Bronchial epithelial cell (primary cell): Measurements from ENCODE around the gene HMCN1. TPM values are rescaled to one million over a fixed set of nuclear protein-coding genes. Genes with fewer than 3 reads are reported as not detected.
"Not testable (repeated sequence)": the region's sequence is repeated elsewhere in the genome, so short reads cannot be mapped to it uniquely, and the experiment has no call there.

ENCODE experiments used
- DNase-seq: peaks from one replicate; pipeline ENCODE4 v3.0.0-alpha.2; 2010; ENCODE audit warnings: low read depth
- FAIRE-seq: peaks from 2 replicates; lab custom pipeline; 2011; peaks lifted over from hg19 to GRCh38; lab: Jason Lieb, UNC
- H3K27me3 ChIP-seq: 2 replicates; pipeline ENCODE4 v1.5.1; 2011; ENCODE audit warnings: low read length; ENCODE audit not compliant: control insufficient read depth, insufficient read depth
- H3K36me3 ChIP-seq: 2 replicates; pipeline ENCODE4 v1.5.1; 2011; ENCODE audit warnings: low read length; ENCODE audit not compliant: control insufficient read depth, insufficient read depth
- H3K4me3 ChIP-seq: 2 replicates; pipeline ENCODE4 v1.5.1; 2011; ENCODE audit warnings: mild to moderate bottlenecking, low read depth, low read length, control low read depth
- total RNA-seq: library from RNA; depleted of rRNA; stranded (reverse); fragments of >200 nt; gene quantifications from 2 replicates; pipeline ENCODE4 v1.2.1, GENCODE V29; 2014
- TF ChIP-seq, protein P1 (sequence below): IDR thresholded peaks from 2 replicates; pipeline ENCODE4 v1.5.1; 2011; ENCODE audit warnings: mild to moderate bottlenecking, moderate library complexity, low read length, control low read depth, inconsistent platforms; ENCODE audit not compliant: insufficient read depth, severe bottlenecking

HMCN1 gene
- total RNA-seq, 1 donor from 2014 or later: 1.1 TPM

DNA sequence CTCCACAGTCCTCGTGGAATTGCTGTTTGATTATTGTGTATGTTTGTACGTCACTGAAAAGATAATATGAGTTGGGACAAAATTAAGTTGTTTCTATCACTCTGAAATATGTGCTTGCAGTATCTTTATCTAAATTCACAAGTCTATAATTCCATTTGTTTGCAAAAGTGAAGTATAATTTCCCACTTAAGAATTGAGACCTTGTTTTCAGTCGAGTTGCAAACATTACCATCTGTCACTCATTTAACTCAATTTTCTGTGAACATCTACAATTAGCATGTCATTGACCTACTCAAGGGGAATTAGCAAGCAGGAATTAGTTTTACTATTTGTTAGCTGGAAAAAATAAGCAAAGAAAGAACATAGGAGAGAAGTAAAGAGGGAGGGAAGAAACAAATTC is 445.0 kb downstream of the HMCN1 start:
- H3K36me3 ChIP-seq: no peaks in the 10 kb centered on the region
- TF ChIP-seq, protein P1, sequence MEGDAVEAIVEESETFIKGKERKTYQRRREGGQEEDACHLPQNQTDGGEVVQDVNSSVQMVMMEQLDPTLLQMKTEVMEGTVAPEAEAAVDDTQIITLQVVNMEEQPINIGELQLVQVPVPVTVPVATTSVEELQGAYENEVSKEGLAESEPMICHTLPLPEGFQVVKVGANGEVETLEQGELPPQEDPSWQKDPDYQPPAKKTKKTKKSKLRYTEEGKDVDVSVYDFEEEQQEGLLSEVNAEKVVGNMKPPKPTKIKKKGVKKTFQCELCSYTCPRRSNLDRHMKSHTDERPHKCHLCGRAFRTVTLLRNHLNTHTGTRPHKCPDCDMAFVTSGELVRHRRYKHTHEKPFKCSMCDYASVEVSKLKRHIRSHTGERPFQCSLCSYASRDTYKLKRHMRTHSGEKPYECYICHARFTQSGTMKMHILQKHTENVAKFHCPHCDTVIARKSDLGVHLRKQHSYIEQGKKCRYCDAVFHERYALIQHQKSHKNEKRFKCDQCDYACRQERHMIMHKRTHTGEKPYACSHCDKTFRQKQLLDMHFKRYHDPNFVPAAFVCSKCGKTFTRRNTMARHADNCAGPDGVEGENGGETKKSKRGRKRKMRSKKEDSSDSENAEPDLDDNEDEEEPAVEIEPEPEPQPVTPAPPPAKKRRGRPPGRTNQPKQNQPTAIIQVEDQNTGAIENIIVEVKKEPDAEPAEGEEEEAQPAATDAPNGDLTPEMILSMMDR: no peak
- H3K4me3 ChIP-seq: no peak overlapping the region
- DNase-seq: no peak
- no peak for FAIRE-seq
- H3K27me3 ChIP-seq: no peaks in the 10 kb centered on the region

DNA sequence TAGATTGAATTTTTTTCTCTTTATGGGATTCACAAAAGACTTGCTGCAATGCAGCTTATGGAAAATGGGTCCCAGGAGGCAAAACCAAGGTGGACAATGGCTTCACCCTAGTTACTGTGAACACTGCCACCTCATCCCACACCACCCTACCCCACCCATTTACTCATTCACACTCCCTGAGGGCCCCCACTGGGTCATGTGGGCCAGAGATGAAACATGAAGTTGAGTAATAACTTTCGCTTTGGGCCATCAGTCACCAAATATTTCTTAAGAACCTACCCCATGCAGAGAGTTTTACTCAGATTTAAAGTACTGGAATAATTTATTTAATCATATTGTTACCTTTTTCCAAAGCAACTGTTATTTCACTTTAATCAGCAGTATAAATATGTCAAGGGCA is 449.0 kb downstream of the HMCN1 start:
- no peak for FAIRE-seq
- no peaks in the 10 kb centered on the region for H3K36me3 ChIP-seq
- TF ChIP-seq, protein P1: no peak
- no peak overlapping the region for H3K4me3 ChIP-seq
- H3K27me3 ChIP-seq: no peaks in the 10 kb centered on the region
- DNase-seq: peak; percentile 96

DNA sequence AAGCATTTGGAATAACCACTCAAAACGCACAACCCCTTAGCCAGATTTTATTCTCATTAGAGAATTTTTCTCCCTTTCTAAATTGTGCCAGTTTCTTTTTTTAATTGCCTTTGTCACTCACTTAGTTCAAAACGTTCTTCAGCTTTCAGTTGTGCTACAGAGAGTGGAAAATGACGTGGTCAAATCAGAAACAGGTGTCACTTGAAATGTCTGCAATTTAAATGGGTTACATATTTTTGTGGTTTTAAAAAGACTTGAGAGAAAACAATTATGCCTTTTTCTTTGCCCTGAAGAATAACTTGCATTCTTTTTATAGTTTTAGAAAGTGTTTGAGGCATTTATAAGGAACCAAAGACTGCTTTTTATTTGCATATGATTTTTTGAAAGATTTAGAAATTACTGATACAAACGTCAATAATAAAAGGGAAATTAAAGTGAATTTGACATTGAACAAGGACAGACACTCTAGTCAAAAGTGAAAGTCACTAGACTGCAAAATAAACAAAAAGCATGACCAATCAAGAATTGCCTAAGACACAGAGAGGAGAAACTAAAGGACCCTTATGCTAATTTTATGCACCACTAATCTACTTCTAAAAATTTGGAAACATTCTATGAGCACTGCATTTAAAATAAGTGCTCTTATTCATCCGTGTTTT is 449.9 kb downstream of the HMCN1 start:
- no peak for DNase-seq
- Histone ChIP-seq H3K36me3 (no peaks in the 10 kb centered on the region), H3K27me3 (no peaks in the 10 kb centered on the region), H3K4me3 (no peak overlapping the region)
- no peak for FAIRE-seq
- TF ChIP-seq, protein P1: no peak

DNA sequence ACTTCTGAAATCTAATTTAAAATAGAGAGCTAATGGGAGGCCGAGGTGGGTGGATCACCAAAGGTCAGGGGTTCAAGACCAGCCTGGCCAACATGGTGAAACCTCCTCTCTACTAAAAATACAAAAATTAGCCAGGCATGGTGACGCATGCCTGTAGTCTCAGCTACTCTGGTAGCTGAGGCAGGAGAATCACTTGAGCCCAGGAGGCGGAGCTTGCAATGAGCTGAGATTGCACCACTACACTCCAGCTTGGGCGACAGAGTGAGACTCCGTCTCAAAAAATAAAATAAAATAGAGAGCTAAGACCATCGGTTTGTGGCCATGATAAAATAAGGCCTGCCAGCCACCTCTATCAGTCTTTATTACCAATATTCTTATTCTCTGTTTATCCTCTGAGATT is 452.1 kb downstream of the HMCN1 start:
- not testable (repeated sequence) for FAIRE-seq, H3K27me3 ChIP-seq

DNA sequence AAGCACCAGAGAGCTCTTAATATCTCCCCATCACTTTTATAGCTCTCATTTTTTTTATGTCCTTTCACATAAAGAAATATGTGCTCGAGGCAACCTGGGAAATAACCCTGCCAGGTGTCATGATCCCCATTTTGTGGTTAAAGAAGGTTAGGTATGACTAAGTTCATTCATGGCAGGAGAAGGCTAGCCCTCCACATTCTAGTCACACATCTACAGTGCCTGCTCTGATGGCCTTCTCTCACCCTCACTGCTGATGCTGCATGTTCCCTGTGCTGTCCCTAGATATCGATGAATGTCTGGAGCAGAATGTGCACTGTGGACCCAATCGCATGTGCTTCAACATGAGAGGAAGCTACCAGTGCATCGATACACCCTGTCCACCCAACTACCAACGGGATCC is 453.4 kb downstream of the HMCN1 start:
- TF ChIP-seq, protein P1: no peak
- H3K27me3 ChIP-seq: no peaks in the 10 kb centered on the region
- DNase-seq (peak; percentile 89), FAIRE-seq (no peak)
- no peaks in the 10 kb centered on the region for H3K36me3 ChIP-seq
- no peak overlapping the region for H3K4me3 ChIP-seq

More for the DNA sequence above, 452.1 kb downstream of the HMCN1 start:
- not testable (repeated sequence) for DNase-seq, H3K4me3 ChIP-seq, H3K36me3 ChIP-seq

DNA sequence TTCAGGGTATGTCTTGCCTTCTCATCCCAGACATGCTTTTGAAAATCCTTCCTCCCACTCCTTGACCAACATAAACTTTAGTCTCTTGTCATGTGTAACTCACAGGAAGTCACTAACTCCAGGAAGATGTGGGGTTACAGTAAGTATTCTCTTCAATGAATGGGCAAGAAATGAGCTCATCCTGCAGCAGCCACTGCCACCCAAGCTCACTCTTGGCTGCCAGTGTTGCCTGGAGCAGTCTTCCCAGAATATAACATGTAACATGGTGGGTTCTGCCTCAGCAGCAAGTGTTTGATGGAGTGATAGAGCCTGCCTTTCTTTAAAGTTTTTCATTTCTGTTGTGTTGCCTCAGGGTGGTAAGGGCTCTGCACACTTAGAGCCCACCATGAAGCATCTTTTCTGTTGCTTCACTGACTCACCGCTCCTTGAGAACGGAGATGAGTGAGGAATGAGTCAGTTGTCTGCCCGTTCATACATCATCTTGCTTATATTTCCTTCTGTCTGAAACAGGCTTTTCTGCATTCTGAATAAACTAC is 453.9 kb downstream of the HMCN1 start:
- TF ChIP-seq, protein P1: no peak
- FAIRE-seq (no peak), DNase-seq (peak; percentile 99)
- Histone ChIP-seq H3K27me3 (no peaks in the 10 kb centered on the region), H3K4me3 (no peak overlapping the region), H3K36me3 (no peaks in the 10 kb centered on the region)
